Activated CD8-positive, alpha-beta memory T cell treated with anti-CD3 and anti-CD28 coated beads for 24 hours (primary cell): ENCODE results near the gene IQCK.

Experiments
- DNase-seq: peaks from one replicate; pipeline ENCODE4 v3.0.0-alpha.2; 2020

Gene IQCK

DNA sequence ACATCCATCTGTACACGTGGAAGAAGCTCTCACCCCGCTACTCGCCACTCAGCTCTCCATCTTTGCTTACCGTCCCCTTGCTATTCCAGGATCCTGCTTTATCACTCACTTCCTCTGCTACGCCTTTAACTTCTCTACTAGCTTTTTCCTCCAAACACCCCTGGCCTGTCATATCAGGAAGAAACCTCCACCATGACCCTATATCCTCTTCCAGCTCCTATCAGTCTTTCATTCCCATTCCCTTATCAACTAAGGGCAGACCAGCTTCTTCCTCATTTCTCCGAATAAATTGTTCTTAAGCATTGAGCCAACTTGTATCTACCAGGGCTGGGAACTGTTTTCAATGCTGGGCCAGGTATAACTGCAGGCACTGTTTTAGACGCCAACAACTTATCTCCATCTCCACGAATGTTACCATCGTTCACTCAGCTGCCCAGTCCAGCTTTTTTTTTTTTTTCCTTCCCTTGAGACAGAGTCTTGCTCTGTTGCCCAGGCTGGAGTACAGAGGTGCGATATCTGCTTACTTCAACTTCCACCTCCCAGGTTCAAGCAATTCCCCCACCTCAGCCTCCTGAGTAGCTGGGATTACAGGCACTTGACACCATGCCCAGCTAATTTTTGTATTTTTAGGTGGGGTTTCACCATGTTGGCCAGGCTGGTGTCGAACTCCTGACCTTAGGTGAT is 4.3 kb downstream of the IQCK start:
- no peak for DNase-seq

DNA sequence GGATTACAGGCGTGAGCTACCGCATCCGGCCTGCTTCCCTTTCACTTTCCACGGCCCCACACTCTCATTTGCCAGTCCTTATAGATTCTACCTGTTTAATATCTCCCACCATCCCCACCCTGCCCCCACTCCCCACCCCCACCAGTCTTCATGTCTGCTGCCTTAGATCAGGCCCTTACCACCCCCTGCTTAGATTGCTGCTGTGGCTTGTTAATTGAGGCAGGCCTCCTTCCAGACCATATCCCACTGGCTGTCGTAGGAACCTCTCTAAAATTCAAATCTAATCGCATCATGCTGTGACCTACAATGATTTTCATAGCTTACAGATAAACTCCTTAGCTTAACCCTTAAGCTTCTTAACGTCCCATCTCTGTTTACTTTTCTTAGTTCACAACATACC is 4.9 kb downstream of the IQCK start:
- DNase-seq = no peak

DNA sequence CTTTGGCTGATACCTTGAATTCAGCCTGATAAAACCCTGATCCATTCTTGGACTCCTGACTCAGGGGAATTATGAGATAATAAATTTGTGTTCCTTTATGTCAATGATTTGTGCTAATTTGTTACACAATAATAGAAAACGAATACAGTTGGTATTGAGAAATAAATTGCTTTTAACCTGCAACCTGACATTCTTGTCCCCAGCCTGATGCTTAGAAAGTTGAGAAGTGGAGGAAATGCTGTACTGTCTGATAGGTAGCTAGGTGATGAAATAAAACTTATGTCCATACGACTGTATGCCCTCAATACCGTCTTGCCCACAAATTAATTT is 10.5 kb downstream of the IQCK start:
- DNase-seq = no peak

DNA sequence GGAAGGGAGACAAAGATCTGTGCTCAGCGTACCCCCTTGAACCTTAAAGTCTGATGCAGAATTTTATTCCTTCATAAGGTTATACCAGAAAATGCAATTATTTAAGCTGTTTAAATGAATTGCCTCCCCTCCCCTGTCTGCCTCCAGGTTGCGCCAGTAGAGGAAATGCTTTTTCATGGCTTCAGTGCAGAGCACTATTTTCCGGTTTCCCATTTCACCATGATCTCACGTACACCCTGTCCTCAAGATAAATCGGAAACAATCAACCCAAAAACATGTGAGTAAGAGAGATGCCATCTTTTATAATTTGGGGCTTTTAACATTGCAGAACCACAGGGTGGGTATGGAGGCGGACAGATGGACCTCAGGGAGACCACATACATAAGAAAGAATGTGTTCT is 15.5 kb downstream of the IQCK start:
- DNase-seq = no peak

DNA sequence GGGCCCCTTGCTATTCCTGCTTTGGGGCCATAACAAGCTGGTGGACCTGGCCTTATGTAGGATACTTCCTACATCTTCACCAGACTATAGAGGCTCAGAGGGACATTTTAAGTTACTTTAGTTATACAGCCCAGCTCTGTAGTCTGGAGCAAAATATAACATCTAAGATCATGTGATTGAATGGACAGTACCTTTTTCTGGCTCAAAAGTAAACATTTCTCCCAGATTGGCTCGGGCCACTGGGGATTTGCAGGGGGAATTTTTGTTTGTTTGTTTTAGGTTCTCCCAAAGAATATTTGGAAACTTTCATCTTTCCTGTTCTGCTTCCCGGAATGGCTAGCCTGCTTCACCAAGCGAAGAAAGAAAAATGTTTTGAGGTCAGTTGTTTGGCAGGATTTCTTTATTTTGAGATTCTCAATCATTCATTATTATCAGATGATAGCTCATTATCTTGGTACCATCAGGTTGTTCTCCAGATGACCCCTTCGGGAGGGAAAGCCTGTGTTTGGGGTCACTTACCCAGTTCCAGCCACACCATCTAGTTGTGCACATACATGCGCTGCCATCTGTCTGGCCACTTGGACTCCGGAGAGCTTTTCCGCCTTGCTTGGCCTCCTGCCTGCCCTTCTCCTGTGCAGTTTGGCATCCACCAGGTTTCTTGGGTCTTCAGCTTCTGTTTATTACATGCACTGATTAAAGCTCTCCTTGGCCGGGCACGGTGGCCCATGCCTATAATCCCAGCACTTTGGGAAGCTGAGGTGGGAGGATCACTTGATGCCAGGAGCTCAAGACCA is 17.2 kb downstream of the IQCK start:
- DNase-seq = no peak

DNA sequence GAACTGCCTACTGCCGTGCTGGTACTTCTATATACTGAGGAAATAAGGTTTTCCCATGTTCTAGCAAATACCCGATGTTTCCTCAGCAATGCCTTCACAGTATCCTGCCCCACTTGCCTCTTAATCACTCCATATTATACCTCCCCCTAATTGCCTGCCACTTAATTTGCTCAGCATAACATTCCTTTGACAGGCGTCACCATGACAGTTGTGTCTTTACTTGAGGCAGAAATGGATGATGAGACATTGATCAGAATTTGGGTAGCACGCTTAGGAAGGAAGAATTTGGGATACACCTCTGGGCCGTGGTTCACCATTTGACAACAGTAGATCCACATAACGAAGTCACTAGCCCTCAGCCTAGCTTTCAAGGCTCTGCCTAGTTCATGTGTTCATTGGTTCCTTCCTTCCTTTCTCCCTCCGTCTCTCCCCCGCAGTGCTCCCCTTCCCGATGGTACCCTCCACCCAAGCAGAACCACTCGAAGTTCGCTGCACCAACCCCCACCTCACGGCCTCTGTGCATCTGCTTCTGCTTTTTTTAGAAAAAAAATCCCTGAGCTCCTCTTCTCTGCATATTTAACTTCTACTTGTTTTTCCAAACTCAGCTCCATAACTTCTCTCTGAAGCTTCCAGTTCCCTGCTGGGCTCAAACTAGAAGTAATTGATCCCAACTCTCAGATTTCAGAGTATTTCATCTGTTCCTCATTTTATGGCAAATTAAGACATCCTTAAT is 19.4 kb downstream of the IQCK start:
- no peak for DNase-seq

DNA sequence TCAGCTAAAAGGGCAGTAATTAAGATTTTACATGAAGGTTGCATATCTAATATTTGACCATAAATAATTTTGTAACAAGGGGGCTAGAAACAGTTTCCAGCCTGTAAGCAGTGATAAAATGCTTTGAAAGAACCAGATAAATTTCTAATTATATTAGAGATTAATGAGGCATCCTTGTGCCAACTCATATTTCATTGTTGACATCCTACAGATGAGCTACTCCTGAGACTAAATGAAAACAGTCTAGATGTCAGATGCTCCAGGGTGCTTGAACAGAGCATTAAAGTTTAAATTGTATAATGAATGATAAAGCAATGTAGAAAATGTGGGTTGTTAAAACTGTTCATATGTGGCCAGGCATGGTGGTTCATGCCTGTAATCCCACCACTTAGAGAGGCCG is 23.3 kb downstream of the IQCK start:
- DNase-seq = no peak

DNA sequence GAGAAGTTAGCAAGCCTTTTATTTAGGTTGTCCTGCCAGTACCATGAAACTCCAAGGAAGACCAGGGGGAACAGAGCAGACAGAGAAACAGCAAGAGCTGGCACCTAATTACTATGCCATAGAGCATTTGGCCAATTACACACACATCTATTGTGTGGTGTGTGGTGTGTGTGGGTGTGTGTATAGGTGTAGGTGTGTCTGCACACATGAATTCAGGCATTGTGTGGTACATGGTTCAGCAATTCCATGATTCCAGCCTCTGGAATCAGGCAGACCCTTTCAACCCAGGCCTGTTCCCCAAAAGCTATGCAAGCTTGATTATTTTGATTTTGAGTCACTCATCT is 25.7 kb downstream of the IQCK start:
- DNase-seq = no peak

DNA sequence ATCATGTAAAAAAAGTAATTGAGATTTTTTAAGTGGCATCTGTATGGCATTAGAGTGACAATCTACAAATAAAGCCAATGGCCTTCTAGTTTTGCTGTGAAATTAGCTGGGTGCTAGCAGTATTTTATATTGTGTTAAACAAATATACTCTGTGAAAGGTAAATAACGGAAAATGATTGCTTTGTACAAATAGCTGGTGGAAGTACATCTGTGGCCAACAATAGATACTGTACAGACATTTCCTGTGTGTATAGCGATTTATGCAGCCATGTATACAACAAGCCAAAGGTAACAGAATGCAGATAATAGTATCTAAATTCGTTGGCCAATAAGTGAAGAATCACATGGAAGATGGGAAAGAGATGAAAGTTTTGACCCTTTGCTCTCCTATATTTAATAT is 26.6 kb downstream of the IQCK start:
- DNase-seq = no peak

DNA sequence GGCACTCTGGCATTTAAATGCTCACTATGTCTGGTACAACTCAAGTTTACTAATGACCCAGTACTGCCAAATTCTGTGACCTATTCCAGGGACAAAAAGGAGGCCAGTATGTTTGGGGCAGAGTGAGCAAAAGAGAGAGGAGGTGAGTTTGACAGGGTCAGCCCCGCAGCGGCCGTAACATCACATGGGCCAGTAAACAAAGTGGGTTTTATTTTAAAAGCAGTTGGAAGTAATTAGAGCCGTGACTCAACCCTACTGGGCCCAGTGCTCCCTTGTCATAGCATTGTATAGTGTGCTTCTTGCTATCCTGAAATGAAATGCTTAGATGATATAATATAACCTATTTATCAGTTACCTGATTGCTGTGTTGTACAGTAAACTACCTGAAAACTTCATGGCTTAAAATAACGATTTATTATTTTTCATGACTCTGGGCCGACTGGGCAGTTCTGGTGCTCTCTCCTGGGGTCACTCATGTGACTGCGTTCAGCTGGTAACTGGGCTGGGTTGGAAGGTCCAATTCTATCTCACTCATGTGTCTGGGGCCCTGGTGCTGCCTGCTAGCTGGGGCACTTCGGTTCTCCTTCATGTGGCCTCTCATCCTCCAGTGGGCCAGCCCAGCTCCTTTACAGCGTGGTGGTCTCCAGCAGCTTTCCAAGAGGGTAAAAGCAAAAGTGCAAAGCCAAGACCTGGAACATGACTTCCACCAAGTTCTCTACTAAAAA is 27.4 kb downstream of the IQCK start:
- no peak for DNase-seq

DNA sequence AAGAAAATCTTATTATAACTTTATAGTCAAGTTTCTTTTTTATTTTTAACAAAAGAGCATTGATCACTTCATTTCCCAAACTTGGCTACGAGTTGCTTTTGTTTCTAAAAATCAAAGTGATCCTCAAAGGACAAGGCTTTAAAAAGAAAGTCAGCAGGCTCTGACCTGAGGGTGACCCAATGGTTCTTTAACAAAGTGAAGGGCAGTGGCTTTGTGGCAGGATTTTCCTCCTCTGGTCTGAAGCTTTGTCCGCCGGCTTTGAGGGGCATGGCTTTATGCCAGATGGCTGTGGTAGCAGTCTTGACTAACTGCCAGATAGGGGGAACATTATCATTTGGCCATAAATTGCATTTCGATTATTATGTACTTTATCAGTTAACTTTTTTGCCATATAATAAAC is 28.5 kb downstream of the IQCK start:
- DNase-seq = no peak

DNA sequence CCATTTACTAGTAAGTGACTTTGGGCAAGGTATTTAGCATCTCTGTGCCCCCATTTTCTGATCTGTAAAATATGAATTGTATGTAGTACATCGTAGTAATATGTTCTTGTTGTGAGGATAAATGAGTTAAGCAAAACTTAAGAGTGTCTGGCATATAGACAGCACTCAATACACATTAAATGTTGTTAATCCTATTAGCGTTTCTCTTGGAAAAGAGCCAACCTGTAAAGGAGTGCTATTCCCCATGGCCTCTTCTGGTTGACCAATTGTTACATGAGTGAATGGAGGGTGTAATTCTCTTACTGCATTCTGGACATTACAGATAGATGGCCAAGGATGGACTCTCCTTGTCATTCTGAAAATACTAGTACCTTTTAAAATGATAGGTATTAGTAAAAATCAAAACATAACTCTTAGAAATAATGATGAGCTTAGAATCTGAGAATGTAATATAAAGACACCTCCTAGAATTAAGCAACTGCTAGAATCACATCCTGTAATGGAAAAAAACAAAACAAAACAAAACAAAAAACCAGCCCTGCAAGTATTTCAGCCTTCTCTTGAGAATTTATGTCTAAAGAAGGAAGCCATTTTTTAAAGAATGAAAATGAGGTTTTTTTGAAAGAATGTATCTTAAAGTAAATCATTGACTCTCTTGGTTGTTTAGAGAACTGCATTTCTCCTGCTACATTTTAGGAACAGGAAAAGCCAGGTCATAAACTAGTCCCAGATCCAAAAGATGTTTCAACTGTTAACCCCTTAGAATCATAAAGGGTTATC is 30.5 kb downstream of the IQCK start:
- no peak for DNase-seq

DNA sequence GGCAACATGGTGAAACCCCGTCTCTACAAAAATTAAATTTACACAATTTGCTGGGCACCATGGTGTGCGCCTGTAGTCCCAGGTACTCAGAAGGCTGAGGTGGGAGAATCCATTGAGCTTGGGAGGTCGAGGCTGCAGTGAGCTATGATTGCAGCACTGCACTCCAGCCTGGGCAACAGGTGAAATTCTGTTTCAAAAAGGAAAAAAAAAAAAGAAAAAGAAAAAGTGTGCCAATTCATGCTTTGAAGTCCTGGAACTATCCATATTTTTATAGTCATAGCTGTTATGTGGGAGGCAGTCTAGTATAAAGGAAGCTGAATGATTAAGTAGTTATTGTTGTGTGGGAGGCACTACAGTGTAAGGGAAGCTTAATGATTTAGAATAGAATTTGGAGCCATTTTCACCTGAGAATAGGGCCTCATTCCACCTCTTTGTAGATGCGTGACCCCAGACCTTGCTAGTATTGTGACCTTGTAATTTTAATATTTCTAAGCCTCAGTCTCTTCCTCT is 31.6 kb downstream of the IQCK start:
- no peak for DNase-seq

DNA sequence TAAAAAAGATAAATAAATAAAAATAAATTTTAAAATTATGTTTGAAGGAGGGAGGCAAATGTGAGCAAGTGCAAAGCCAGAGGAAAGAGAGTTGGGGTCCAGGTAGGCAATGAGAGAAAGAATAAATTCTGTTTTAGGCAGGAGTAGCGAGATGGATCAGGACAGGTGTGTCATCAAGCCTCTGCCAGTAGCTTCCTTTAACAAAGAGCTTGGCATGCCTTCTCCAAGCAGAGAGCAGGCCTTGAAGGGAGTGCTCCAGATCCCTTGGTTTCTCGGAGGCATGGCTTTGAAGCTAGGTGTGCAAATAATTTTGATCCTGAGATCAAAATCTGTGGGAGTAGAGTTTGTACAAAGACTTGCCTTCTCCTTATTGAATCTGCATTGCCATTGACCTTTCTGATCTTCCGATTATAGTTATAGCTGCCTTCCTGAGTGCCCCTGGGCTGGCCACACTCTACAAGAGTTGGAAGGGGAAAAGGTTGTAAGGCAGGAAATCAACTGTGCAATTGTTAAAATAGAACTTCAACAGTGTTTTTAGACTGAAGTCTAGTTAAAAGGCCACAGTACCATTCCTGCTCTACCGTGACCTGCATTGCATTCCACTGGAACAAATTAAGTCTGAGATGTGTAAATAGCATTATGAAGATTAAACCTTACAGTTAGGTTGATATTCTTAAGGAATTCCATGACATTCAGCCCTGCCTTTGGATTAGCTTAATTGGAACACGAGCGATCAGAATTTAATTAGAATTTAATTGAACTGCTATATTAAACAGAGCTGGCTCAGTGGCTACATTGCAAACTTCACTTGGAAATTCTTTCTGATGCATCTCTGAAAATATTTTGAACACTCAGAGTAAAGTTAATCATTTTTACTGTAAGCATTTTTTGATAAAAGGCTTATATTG is 33.7 kb downstream of the IQCK start:
- no peak for DNase-seq

DNA sequence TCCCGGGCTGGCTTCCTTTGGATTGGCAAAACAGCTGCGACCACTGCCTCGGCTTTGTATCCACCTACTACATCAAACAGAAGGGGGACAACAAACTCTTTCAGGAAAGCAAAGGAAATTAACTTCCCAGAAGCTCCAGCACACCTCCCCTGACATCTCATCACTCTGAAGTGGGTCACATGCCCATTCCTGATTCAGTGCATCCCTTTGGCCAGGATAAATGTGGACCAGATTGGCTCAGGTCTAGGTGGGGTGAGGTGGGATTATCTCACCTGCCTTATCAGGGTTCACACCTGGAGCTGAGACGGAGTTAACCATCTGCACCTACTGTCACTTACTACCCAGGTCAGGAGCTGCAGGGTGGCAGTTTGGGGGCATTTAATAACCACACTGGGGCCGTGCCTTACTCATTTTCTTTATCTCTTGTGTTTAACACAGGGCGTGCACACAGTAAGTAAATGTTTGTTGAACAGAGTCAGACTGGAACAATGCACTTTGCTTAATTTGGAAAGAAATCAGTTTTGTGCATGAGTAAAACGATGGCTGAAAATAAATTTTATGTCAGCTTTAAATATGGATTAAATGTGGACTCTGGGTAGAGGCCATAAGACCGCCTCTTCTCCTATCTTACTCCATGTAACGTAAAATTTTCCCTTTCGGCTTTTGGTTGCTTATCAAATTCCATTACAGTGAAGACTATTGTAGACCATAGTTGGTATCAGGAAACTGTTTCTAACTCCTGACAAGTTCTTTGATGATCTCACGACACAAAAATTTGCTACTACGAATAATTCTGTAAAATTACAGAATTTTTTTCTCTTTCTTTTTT is 36.0 kb downstream of the IQCK start:
- no peak for DNase-seq

DNA sequence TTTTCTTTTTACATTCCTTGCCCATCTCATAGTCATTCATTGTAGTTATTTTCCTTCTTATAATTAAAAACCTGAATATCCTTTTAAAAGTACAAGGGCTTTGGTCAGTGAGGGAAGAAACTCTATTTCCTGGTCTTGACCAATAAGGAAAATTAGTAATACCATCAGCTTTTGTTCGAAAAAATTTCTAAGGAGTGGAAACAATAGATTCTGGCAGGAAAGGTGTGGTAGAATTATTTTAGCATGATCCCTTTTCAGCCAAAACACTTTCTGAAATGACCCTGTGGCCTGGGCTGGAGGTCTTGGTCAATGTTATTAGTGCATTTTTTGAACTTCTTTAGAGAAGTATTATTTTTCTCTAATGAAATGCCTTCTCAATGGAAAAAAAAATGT is 36.6 kb downstream of the IQCK start:
- no peak for DNase-seq

DNA sequence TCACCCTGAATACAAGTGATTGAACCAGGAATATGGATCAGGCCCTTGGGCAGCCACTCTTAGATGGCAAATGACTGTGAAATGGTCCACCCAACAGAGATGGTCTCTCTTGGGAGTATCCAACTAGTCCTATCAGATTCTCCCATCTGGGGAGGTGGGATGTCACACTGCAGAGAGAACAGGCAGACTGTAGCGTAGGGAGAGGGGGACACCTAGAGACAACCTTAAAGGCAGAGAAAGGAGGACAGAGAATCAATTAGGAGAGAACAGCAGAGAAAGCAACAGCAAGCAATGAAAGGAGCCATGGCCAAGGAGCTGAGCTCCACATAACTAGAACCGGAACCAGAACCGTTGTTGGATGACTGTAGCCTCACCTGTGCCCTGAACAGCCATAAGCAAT is 37.2 kb downstream of the IQCK start:
- no peak for DNase-seq

DNA sequence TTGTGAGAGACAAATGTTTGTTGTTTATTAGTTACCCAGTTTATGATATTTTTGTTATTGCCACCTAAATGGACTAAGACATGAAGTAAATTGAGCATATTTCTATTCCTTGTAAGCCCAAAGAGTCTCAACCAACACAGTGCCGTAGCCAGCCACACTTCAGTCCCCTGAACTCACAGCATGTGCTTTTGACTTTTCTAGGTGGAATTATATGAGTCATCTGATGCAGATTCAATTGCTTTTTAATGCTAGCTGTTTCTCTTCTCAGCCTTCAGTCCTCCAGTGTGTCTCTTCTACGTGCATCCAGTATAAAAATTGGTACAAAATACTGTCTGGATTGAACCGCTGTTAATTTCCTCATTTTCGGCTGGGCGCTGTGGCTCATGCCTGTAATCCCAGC is 39.0 kb downstream of the IQCK start:
- DNase-seq = no peak

DNA sequence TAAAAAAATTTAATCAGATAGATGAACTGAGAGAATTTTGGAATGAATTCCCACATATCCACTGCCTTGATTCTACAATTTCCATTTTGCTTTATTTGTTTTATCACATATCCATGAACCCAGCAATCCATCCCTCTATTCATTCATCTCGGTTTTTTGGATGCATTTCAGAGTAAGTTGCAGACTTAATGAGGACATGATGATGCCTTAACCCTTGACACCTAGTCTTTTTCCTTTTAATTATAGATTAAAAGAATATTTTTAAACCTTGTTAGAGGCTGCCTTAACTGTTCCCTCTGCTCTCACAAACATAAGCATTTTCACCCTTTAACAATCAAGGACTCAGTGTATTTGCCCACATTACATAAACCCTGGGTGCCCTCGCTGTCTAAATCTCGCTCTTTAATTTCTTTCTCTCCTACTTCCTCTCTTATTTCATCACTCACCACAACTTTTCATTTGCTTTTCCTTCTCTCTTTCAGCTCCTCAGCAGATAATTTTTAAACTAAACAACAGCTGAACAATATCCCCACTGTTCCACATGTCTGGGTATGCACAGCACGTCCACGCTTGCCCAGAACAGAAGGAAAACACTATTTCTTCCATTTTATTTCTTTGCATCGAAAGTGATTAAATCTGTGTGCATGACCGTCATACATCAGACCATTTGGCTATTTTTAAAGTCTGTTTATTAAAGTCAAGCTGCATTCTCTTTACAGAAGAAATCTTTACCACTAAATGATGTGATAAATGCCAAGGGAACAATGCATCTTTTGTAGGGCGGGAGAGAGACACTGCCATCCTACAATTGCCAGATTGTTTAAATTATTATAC is 39.9 kb downstream of the IQCK start:
- no peak for DNase-seq
